Activated T-helper 2 cell treated with anti-CD3 and anti-CD28 coated beads, Interferon-gamma antibody, Interleukin-2, Interleukin-4, amounts not matched to agents 10 μg/mL and 5 μg/mL and 100 μg/mL, durations not matched to agents 14 hours and 24 hours and 36 hours (primary cell): ENCODE results near the gene TEX14. TPM values are rescaled to one million over a fixed set of nuclear protein-coding genes. Genes with fewer than 3 reads are reported as not detected.

Experiments
- DNase-seq: peaks from one replicate; pipeline ENCODE4 v3.0.0; 2021; ENCODE audit warnings: low spot score
- H3K27ac Mint-ChIP-seq: one replicate; pipeline ENCODE4 v1.8.0; 2021; ENCODE audit warnings: mixed read lengths
- H3K27me3 Mint-ChIP-seq: one replicate; pipeline ENCODE4 v1.8.0; 2021; ENCODE audit warnings: low read depth, mixed read lengths
- H3K36me3 Mint-ChIP-seq: one replicate; pipeline ENCODE4 v1.8.0; 2021; ENCODE audit warnings: low read depth, mixed read lengths
- H3K4me1 Mint-ChIP-seq: one replicate; pipeline ENCODE4 v1.8.0; 2021; ENCODE audit warnings: low read depth, mixed read lengths
- H3K4me3 Mint-ChIP-seq: one replicate; pipeline ENCODE4 v1.8.0; 2021; ENCODE audit warnings: low read depth, mild to moderate bottlenecking, moderate library complexity, mixed read lengths
- H3K9me3 Mint-ChIP-seq: one replicate; pipeline ENCODE4 v1.8.0; 2021; ENCODE audit warnings: mixed read lengths
- intact Hi-C: fragments of 100-400 bp; cut with micrococcal nuclease; formaldehyde crosslinking; loops from one replicate; pipeline ENCODE4 v1.15.1; 2023
- total RNA-seq: library from RNA; stranded (reverse); gene quantifications from 2 replicates; pipeline ENCODE4 v1.2.3, GENCODE V29; 2022

Gene TEX14
- total RNA-seq, 1 donor from 2014 or later = 0.09 TPM

GRCh38 chr17:58533616-58534188 lies 158.1 kb downstream of the TEX14 start:
- Mint-ChIP-seq H3K27me3 (peaks cover 59% of the 10 kb centered on the region), H3K36me3 (no peaks in the 10 kb centered on the region), H3K4me3 (no peak overlapping the region), H3K27ac (no peak overlapping the region), H3K4me1 (no peaks in the 10 kb centered on the region), H3K9me3 (no peaks in the 10 kb centered on the region)
- DNase-seq = no peak
- intact Hi-C loops = loop anchor here (5.0 kb wide), 1 partner anchor 99 kb away; no protein-coding TSS in a partner anchor

- no peaks in the 10 kb centered on the region for H3K9me3 Mint-ChIP-seq
- H3K36me3 Mint-ChIP-seq = no peaks in the 10 kb centered on the region
- no peak overlapping the region for H3K27ac Mint-ChIP-seq
- H3K4me1 Mint-ChIP-seq = peaks cover 4% of the 10 kb centered on the region
- intact Hi-C loops = loop anchor here (5.0 kb wide), 1 partner anchor 100 kb away; no protein-coding TSS in a partner anchor
- H3K4me3 Mint-ChIP-seq = no peak overlapping the region
- peaks cover 57% of the 10 kb centered on the region for H3K27me3 Mint-ChIP-seq
- no peak for DNase-seq
Observed at GRCh38 chr17:58532555-58532951, 159.3 kb downstream of the TEX14 start.

- peak; percentile 62 for DNase-seq
- intact Hi-C loops = loop anchor here (5.0 kb wide), 1 partner anchor 100 kb away; no protein-coding TSS in a partner anchor
- Mint-ChIP-seq H3K27ac (no peak overlapping the region), H3K9me3 (no peaks in the 10 kb centered on the region), H3K4me3 (peak overlapping the region; percentile 22), H3K4me1 (peaks cover 11% of the 10 kb centered on the region), H3K36me3 (no peaks in the 10 kb centered on the region), H3K27me3 (peaks cover 56% of the 10 kb centered on the region)
Observed at GRCh38 chr17:58531661-58532554, 159.9 kb downstream of the TEX14 start.

GRCh38 chr17:58531122-58531521 lies 160.7 kb downstream of the TEX14 start:
- peaks cover 15% of the 10 kb centered on the region for H3K4me1 Mint-ChIP-seq
- H3K4me3 Mint-ChIP-seq = peak overlapping the region; percentile 9
- H3K36me3 Mint-ChIP-seq = no peaks in the 10 kb centered on the region
- H3K9me3 Mint-ChIP-seq = no peaks in the 10 kb centered on the region
- DNase-seq = no peak
- intact Hi-C loops = loop anchor here (5.0 kb wide), 1 partner anchor 101 kb away; no protein-coding TSS in a partner anchor
- peaks cover 53% of the 10 kb centered on the region for H3K27me3 Mint-ChIP-seq
- H3K27ac Mint-ChIP-seq = no peak overlapping the region

DNA sequence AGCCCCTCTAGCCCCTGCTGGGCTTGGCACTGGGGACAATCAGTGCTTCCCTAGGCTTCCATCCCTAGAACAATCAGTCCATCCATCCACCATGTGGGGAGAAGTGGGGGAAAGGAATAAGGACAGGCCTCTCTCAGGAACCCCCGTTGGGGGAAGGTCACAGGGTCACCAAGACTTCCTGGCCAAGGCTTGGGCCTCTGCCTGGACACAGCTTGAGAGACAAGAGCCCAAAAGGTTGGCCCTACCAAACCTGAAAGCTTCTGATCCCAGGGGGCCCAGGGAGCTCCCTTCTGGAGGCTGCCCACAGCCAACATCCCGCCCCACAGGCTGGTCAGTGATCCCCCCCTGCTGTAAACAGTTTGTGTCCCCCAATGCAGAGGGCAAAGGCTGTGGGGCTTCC lies 161.2 kb downstream of the TEX14 start:
- H3K27me3 Mint-ChIP-seq = peaks cover 51% of the 10 kb centered on the region
- H3K9me3 Mint-ChIP-seq = no peaks in the 10 kb centered on the region
- peaks cover 15% of the 10 kb centered on the region for H3K4me1 Mint-ChIP-seq
- peak overlapping the region; percentile 9 for H3K4me3 Mint-ChIP-seq
- H3K36me3 Mint-ChIP-seq = no peaks in the 10 kb centered on the region
- no peak overlapping the region for H3K27ac Mint-ChIP-seq
- no peak for DNase-seq
- intact Hi-C loops = loop anchor here (5.0 kb wide), 1 partner anchor 102 kb away; no protein-coding TSS in a partner anchor

DNA sequence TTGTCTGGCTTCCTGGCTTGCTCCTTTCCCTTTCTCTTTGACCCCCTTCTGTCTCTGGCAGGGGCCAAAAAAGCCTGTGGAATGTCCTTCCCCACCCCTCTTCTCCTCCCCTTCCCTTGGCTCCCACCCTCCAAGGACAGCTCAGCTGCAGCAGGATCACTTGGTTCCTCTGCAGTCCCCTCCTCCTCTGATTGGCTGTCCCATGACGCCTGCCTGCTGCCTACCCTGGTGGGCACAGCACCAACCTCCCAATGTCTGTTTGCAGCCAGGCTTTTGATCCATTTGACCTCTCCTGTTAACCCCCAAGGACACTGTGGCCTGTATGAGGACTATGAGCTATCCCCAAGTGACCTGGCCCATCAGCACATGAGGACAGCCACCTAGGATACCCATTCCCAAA lies 162.6 kb downstream of the TEX14 start:
- H3K27ac Mint-ChIP-seq = no peak overlapping the region
- H3K27me3 Mint-ChIP-seq = peaks cover 40% of the 10 kb centered on the region
- intact Hi-C loops = no loop called here

GRCh38 chr17:58528443-58528842 lies 163.4 kb downstream of the TEX14 start:
- Mint-ChIP-seq H3K9me3 (no peaks in the 10 kb centered on the region), H3K27ac (no peak overlapping the region), H3K4me3 (no peak overlapping the region), H3K4me1 (peaks cover 15% of the 10 kb centered on the region), H3K27me3 (peaks cover 36% of the 10 kb centered on the region), H3K36me3 (no peaks in the 10 kb centered on the region)
- DNase-seq = no peak
- intact Hi-C loops = no loop called here

More for the DNA sequence above, 162.6 kb downstream of the TEX14 start:
- no peaks in the 10 kb centered on the region for H3K36me3 Mint-ChIP-seq
- H3K4me3 Mint-ChIP-seq = no peak overlapping the region
- peaks cover 15% of the 10 kb centered on the region for H3K4me1 Mint-ChIP-seq
- H3K9me3 Mint-ChIP-seq = no peaks in the 10 kb centered on the region
- no peak for DNase-seq

GRCh38 chr17:58527949-58528348 lies 163.9 kb downstream of the TEX14 start:
- intact Hi-C loops = no loop called here
- no peak for DNase-seq
- Mint-ChIP-seq H3K4me3 (no peak overlapping the region), H3K4me1 (peaks cover 15% of the 10 kb centered on the region), H3K36me3 (no peaks in the 10 kb centered on the region), H3K27me3 (peaks cover 31% of the 10 kb centered on the region), H3K9me3 (no peaks in the 10 kb centered on the region), H3K27ac (no peak overlapping the region)

DNA sequence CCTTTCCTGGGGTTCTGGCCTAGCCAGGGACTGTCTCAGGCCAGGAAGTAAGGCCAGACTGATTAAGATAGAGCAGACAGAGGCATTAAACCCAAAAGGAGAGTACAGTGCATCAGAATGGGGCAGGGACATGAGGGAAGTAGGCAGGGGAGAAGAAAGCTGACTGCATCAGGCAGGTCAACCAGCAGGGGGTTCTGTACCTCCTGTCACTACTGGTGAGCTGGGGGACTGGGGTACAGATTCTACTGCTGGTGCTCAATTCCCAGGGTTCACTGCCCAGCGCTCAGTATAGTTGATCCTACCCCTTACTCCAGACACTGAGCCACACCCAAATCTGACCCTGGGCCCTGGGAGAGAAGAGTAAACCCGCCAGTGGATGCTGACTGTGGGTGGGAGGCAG lies 164.5 kb downstream of the TEX14 start:
- peaks cover 15% of the 10 kb centered on the region for H3K4me1 Mint-ChIP-seq
- H3K9me3 Mint-ChIP-seq = no peaks in the 10 kb centered on the region
- intact Hi-C loops = no loop called here
- H3K27me3 Mint-ChIP-seq = peaks cover 27% of the 10 kb centered on the region
- no peaks in the 10 kb centered on the region for H3K36me3 Mint-ChIP-seq
- DNase-seq = no peak
- no peak overlapping the region for H3K27ac Mint-ChIP-seq
- H3K4me3 Mint-ChIP-seq = no peak overlapping the region

GRCh38 chr17:58525239-58525638 lies 166.6 kb downstream of the TEX14 start:
- Mint-ChIP-seq H3K36me3 (no peaks in the 10 kb centered on the region), H3K4me3 (no peak overlapping the region), H3K4me1 (peaks cover 15% of the 10 kb centered on the region), H3K9me3 (no peaks in the 10 kb centered on the region), H3K27ac (no peak overlapping the region), H3K27me3 (peaks cover 17% of the 10 kb centered on the region)
- intact Hi-C loops = no loop called here
- no peak for DNase-seq

DNA sequence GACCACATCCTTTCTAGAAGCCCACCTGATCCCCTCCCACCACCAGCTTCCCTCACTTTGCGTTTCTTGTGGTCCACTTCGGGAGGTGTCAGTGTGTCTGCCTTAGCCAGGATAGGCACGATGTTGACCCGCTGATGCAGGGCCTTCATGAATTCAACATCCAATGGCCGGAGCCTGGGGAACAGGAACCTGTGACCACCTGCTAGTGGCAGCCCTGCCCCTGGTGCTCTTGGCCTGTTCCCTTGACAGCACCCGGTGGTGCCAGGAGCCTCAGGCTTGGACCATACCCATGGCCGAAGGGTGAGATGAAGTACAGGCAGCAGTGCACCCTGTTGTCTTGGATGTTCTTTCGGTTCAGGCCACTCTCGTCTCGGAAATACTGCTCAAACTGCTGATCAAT lies 170.2 kb downstream of the TEX14 start:
- DNase-seq = no peak
- no peak overlapping the region for H3K4me3 Mint-ChIP-seq
- intact Hi-C loops = no loop called here
- H3K27ac Mint-ChIP-seq = no peak overlapping the region
- peaks cover 14% of the 10 kb centered on the region for H3K4me1 Mint-ChIP-seq
- H3K36me3 Mint-ChIP-seq = no peaks in the 10 kb centered on the region
- no peaks in the 10 kb centered on the region for H3K9me3 Mint-ChIP-seq
- H3K27me3 Mint-ChIP-seq = peaks cover 2% of the 10 kb centered on the region

DNA sequence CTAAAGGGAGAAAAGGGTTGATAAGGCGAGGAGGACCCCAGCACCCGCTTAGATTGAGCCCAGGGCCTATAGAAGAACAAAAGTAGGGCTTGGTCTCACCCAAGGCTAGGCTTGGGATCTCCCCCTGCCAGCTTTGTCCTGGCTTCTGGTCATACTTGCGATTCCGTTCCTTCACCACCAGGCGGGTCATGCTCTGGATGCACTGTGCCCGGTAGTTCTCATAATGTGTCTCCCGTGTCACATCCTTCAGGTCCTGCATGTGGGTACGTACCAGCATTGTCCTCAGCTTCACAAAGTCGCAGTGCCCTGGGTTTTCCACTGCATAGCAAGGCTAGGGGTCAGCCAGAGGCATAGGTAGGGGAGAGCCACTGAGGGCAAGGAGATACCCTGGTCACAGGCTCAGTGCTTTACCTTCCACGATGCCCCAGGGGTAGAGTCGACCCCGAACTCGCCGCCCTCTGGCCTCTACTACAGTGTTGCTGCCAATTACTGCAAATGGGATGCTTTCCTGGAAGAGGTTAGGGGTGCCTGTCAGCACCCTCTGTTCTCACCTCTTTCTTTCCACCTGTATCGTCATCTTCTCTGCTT lies 170.9 kb downstream of the TEX14 start:
- no peak for DNase-seq
- Mint-ChIP-seq H3K36me3 (no peaks in the 10 kb centered on the region), H3K27me3 (peaks cover 2% of the 10 kb centered on the region), H3K27ac (no peak overlapping the region), H3K4me1 (peaks cover 19% of the 10 kb centered on the region), H3K9me3 (no peaks in the 10 kb centered on the region), H3K4me3 (peak overlapping the region; percentile 11)
- intact Hi-C loops = no loop called here
